Measurements from ENCODE around the gene TUBGCP6.

DNA sequence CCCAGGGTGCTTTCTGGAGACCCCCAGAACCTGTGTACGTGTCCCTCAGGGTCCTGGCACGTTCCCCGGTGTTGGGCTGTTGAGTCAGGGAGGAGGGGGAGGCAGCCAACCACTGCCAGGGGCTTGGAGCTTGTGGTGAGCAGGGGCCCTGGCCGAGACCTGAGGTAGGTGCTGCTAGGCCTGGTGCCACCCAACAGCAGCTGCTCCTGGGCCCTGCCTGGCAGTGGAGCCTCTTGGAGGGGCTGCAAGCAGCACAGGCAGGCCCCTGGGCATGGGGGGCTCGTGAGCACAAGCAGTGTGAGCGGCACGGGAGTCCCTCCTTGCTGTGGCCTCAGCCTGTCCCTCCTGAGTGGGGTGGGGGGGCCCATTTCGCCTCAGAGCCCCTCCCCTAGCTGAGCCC, 51.2 kb downstream of the TUBGCP6 start:
- TF ChIP-seq, protein P1, sequence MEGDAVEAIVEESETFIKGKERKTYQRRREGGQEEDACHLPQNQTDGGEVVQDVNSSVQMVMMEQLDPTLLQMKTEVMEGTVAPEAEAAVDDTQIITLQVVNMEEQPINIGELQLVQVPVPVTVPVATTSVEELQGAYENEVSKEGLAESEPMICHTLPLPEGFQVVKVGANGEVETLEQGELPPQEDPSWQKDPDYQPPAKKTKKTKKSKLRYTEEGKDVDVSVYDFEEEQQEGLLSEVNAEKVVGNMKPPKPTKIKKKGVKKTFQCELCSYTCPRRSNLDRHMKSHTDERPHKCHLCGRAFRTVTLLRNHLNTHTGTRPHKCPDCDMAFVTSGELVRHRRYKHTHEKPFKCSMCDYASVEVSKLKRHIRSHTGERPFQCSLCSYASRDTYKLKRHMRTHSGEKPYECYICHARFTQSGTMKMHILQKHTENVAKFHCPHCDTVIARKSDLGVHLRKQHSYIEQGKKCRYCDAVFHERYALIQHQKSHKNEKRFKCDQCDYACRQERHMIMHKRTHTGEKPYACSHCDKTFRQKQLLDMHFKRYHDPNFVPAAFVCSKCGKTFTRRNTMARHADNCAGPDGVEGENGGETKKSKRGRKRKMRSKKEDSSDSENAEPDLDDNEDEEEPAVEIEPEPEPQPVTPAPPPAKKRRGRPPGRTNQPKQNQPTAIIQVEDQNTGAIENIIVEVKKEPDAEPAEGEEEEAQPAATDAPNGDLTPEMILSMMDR (IDR thresholded peaks at IDR 0.05), result no peak
- TF ChIP-seq POLR2A (IDR thresholded peaks at IDR 0.05), result no peak
